Measurements from ENCODE around the gene SPATA9. TPM values are rescaled to one million over a fixed set of nuclear protein-coding genes. Genes with fewer than 3 reads are reported as not detected.
"Not testable (repeated sequence)": the region's sequence is repeated elsewhere in the genome, so short reads cannot be mapped to it uniquely, and the experiment has no call there.

Gene SPATA9
- total and polyA plus RNA-seq, 9 of the 15 experiments (the other 6 are each of a cell fraction or from before 2014, with no cell fraction given) = 0.16 to 5.5 (median 0.39) TPM; not detected in 3

DNA sequence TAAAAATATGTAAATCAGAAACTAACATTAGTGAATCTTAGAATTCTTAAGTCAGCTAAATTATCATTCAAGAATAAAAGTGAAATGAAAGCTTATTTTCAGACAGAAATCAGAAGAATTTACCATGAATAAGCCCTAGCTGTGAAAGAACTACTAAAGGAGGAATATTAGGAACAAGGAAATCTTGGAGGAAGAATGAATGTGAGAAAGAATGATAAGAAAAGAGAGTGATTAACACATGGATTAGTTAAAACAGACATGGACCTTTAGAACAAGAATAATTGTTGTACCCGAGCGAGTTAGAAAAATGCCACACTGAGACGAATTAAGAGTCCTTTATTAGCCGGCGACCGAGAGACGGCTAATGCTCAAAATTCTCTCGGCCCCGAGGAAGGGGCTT lies 24.3 kb upstream of the SPATA9 start (continued):
- TF ChIP-seq SLC30A9 (CRISPR knock-in tag; IDR thresholded peaks at IDR 0.05) (no peak), ZNF133 (CRISPR knock-in tag; IDR thresholded peaks at IDR 0.05) (no peak)

DNA sequence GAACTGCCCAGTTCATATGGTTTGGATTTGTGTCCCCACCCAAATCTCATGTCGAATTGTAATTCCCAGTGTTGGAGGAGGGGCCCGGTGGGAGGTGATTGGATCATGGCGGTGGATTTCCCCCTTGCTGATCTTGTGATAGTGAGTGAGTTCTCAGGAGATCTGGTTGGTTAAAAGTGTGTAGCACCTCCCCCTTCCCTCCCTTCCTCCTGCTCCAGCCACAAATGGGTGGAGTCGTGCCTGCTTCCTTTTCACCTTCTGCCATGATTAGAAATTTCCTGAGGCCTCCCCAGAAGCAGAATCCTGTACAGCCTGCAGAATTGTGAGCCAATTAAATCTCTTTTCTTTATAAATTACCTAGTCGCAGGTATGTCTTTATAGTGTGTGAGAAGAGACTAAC lies 23.4 kb upstream of the SPATA9 start:
- intact Hi-C loops (cut with micrococcal nuclease); BruUV-seq (replicated peaks); CTCF ChIA-PET (ENCODE audit: low intra/inter-chr PET ratio); H4K20me1 ChIP-seq (replicated peaks; ENCODE audit: control insufficient read depth, insufficient read depth, low read length); H3K9me3 ChIP-seq (replicated peaks; ENCODE audit: control insufficient read depth, insufficient read depth, low read depth, low read length); H3K4me3 ChIP-seq; H3K9ac ChIP-seq (ENCODE audit: insufficient read depth in 1 of 2, low read depth in 2 of 2, low read length in 2 of 2); H3K36me3 ChIP-seq (ENCODE audit: control insufficient read depth, insufficient read depth, low read length); in situ Hi-C loops (cut with MboI); H3K4me2 ChIP-seq (ENCODE audit: insufficient read depth, low read length); H3K27me3 ChIP-seq (ENCODE audit: control insufficient read depth in 2 of 2, insufficient read depth in 2 of 2, low read length in 2 of 2); H3K9me1 ChIP-seq (ENCODE audit: control insufficient read depth, insufficient read depth, low read length); H3K27ac ChIP-seq (ENCODE audit: extremely low read depth, low read depth, low read length); H3K79me2 ChIP-seq (ENCODE audit: control insufficient read depth, insufficient read depth, low read length): not testable (repeated sequence)
- peaks cover 6 to 24% of the 10 kb centered on the region in 2 experiments; a peak in 4 of 5 replicates for H3K4me1 ChIP-seq (replicated peaks in 1 of 2; ENCODE audit: control insufficient read depth in 2 of 2, insufficient read depth in 2 of 2, low read length in 2 of 2)
- DNase-seq (ENCODE audit: extremely low read depth in 1 of 4, low spot score in 3 of 4) (peak in 1 of 4 experiments; percentile 60), FAIRE-seq (peak; percentile 90), ATAC-seq (peak; percentile 55)
- POLR2A ChIA-PET = interaction anchor here (0.6 to 1.4 kb wide), 3 partner anchors 12 to 34 kb away, joined by 3 to 5 read pairs (median 3); partner anchors contain the start of gene RHOBTB3
- TF ChIP-seq, protein P1, sequence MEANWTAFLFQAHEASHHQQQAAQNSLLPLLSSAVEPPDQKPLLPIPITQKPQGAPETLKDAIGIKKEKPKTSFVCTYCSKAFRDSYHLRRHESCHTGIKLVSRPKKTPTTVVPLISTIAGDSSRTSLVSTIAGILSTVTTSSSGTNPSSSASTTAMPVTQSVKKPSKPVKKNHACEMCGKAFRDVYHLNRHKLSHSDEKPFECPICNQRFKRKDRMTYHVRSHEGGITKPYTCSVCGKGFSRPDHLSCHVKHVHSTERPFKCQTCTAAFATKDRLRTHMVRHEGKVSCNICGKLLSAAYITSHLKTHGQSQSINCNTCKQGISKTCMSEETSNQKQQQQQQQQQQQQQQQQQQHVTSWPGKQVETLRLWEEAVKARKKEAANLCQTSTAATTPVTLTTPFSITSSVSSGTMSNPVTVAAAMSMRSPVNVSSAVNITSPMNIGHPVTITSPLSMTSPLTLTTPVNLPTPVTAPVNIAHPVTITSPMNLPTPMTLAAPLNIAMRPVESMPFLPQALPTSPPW (CRISPR knock-in tag; IDR thresholded peaks at IDR 0.05) = peak; percentile 29; the same call in 1 of the 2 replicates
- TF ChIP-seq NRF1 (conservative IDR thresholded peaks at IDR 0.05 in 1 of 2, IDR thresholded peaks at IDR 0.05 in 1 of 2) = 0 out of 4 replicates have a peak, but pooled peaks of 1 of the 2 experiments have one; percentile 16
- TF ChIP-seq, protein P2, sequence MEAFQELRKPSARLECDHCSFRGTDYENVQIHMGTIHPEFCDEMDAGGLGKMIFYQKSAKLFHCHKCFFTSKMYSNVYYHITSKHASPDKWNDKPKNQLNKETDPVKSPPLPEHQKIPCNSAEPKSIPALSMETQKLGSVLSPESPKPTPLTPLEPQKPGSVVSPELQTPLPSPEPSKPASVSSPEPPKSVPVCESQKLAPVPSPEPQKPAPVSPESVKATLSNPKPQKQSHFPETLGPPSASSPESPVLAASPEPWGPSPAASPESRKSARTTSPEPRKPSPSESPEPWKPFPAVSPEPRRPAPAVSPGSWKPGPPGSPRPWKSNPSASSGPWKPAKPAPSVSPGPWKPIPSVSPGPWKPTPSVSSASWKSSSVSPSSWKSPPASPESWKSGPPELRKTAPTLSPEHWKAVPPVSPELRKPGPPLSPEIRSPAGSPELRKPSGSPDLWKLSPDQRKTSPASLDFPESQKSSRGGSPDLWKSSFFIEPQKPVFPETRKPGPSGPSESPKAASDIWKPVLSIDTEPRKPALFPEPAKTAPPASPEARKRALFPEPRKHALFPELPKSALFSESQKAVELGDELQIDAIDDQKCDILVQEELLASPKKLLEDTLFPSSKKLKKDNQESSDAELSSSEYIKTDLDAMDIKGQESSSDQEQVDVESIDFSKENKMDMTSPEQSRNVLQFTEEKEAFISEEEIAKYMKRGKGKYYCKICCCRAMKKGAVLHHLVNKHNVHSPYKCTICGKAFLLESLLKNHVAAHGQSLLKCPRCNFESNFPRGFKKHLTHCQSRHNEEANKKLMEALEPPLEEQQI (IDR thresholded peaks at IDR 0.05) = 0 out of 2 replicates have a peak, but pooled peaks have one; percentile 22
- WGBS (ENCODE audit: insufficient coverage, low coverage, missing lambda C conversion rate) = 43% methylated on average over 4 of the region's 5 CpGs
- H2AFZ ChIP-seq (ENCODE audit: low read depth, low read length) = peak overlapping the region; percentile 24; the same call in 1 of the 2 replicates
